A549 (cell line): Measurements from ENCODE around the gene VAV3. TPM values are rescaled to one million over a fixed set of nuclear protein-coding genes. Genes with fewer than 3 reads are reported as not detected.

Source experiments
- ATAC-seq, 2 experiments: fragments of 200-7000 bp in 1 of 2; fragments of >200 bp in 1 of 2; cut with Nextera tagmentation in 1 of 2; cut with Tn5 transposase in 1 of 2; 3 replicates each; pipeline versions ENCODE4 v1.8.0 to v1.9.1; 2018 to 2020; ENCODE audit warnings: mild to moderate bottlenecking in 1 of 2, moderate library complexity in 1 of 2
- CTCF ChIA-PET: fragments of 300-600 bp; sonication (Branson Sonifier 250); formaldehyde crosslinking; extraction: SDS; loops from one replicate; lab custom pipeline; 2021; ENCODE audit warnings: antibody characterized with exemption, inconsistent platforms; lab: Yijun Ruan, JAX
- POLR2A ChIA-PET: fragments of 350-600 bp; formaldehyde crosslinking; extraction: SDS; loops from one replicate; lab custom pipeline; 2021; ENCODE audit warnings: antibody characterized with exemption, inconsistent platforms; lab: Yijun Ruan, JAX
- DNase-seq, 2 experiments: peaks; one replicate each; pipeline versions ENCODE4 v3.0.0 to v3.0.0-alpha.2; 2011 to 2016; ENCODE audit warnings: low read depth in 1 of 2, low spot score in 1 of 2
- FAIRE-seq: peaks from 2 replicates; lab custom pipeline; 2011; peaks lifted over from hg19 to GRCh38; lab: Jason Lieb, UNC
- H3K27ac ChIP-seq, 2 experiments: fragments of >200 bp; sonication (Bioruptor Twin); formaldehyde crosslinking; 3 replicates each; pipeline ENCODE4 v1.5.1; 2016 to 2017
- H3K4me1 ChIP-seq: fragments of >200 bp; sonication (Bioruptor Twin); formaldehyde crosslinking; 3 replicates; pipeline ENCODE4 v1.6.1; 2016
- H3K4me2 ChIP-seq: fragments of >200 bp; sonication (Bioruptor Twin); formaldehyde crosslinking; 3 replicates; pipeline ENCODE4 v1.6.1; 2016
- H3K4me3 ChIP-seq: fragments of >200 bp; sonication (Bioruptor Twin); formaldehyde crosslinking; 3 replicates; pipeline ENCODE4 v1.5.1; 2016
- H3K9me3 ChIP-seq: fragments of >200 bp; sonication (Bioruptor Twin); formaldehyde crosslinking; 3 replicates; pipeline ENCODE4 v1.6.1; 2016
- BHLHE40 ChIP-seq: IDR thresholded peaks from 2 replicates; pipeline ENCODE4 v1.6.1; 2012; ENCODE audit warnings: low read depth, low read length, inconsistent platforms
- CBX2 ChIP-seq: fragments of 200-600 bp; sonication (generic); IDR thresholded peaks from 2 replicates; pipeline ENCODE4 v1.6.1; 2016; ENCODE audit warnings: low read depth, mild to moderate bottlenecking, borderline replicate concordance
- CEBPB ChIP-seq, 2 experiments: fragments of >200 bp in 1 of 2; sonication (Bioruptor Twin) in 1 of 2; formaldehyde crosslinking in 1 of 2; IDR thresholded peaks; 2 replicates each; pipeline ENCODE4 v1.6.1; 2012 to 2016
- CHD2 ChIP-seq: fragments of 150-350 bp; IDR thresholded peaks from 2 replicates; pipeline ENCODE4 v1.6.1; 2014; ENCODE audit warnings: low read length; ENCODE audit not compliant: partially characterized antibody
- CHD4 ChIP-seq: fragments of 200-600 bp; sonication (generic); IDR thresholded peaks from 2 replicates; pipeline ENCODE4 v1.6.1; 2016; ENCODE audit warnings: antibody characterized with exemption, mild to moderate bottlenecking, borderline replicate concordance
- EHF ChIP-seq: fragments of 250-450 bp; sonication (Bioruptor Pico); IDR thresholded peaks from 2 replicates; pipeline ENCODE4 v1.5.0; 2020; ENCODE audit warnings: mild to moderate bottlenecking
- EHMT2 ChIP-seq: fragments of 200-600 bp; sonication (generic); IDR thresholded peaks from 2 replicates; pipeline ENCODE4 v1.6.1; 2016; ENCODE audit warnings: antibody characterized with exemption, low read depth, mild to moderate bottlenecking, moderate library complexity
- FOSB ChIP-seq: fragments of 250-450 bp; sonication (Bioruptor Pico); IDR thresholded peaks from 2 replicates; pipeline ENCODE4 v1.5.0; 2020; ENCODE audit warnings: mild to moderate bottlenecking, moderate library complexity
- GATA3 ChIP-seq: IDR thresholded peaks from 2 replicates; pipeline ENCODE4 v1.6.1; 2012; ENCODE audit warnings: borderline replicate concordance
- HDAC2 ChIP-seq: fragments of 200-600 bp; sonication (generic); IDR thresholded peaks from 2 replicates; pipeline ENCODE4 v1.6.1; 2016
- HEYL ChIP-seq: fragments of 250-450 bp; sonication (Bioruptor Pico); IDR thresholded peaks from 2 replicates; pipeline ENCODE4 v1.8.0; 2021; ENCODE audit warnings: mild to moderate bottlenecking, moderate library complexity
- HOXB5 ChIP-seq: fragments of 250-450 bp; sonication (Bioruptor Pico); IDR thresholded peaks from 2 replicates; pipeline ENCODE4 v1.5.0; 2020; ENCODE audit warnings: mild to moderate bottlenecking, moderate library complexity
- JUN ChIP-seq, 2 experiments: fragments of >200 bp; sonication (Bioruptor Twin); formaldehyde crosslinking; IDR thresholded peaks; 2 replicates in 1 of 2; 3 replicates in 1 of 2; pipeline ENCODE4 v1.6.1; 2016 to 2017
- NFE2L2 ChIP-seq: fragments of 150-350 bp; conservative IDR thresholded peaks from 2 replicates; pipeline ENCODE4 v1.6.1; 2014; ENCODE audit warnings: low read length
- NPAS2 ChIP-seq: fragments of 250-450 bp; sonication (Bioruptor Pico); IDR thresholded peaks from 2 replicates; pipeline ENCODE4 v1.8.0; 2022; ENCODE audit warnings: mild to moderate bottlenecking, moderate library complexity, borderline replicate concordance
- POLR2AphosphoS2 ChIP-seq: conservative IDR thresholded peaks from 2 replicates; pipeline ENCODE4 v1.6.1; 2012; ENCODE audit warnings: low read length, improper control_type of control experiment, inconsistent platforms
- RARB ChIP-seq: fragments of 250-450 bp; sonication (Bioruptor Pico); IDR thresholded peaks from 2 replicates; pipeline ENCODE4 v1.8.0; 2021; ENCODE audit warnings: mild to moderate bottlenecking, moderate library complexity
- RCOR1 ChIP-seq: fragments of 150-350 bp; IDR thresholded peaks from 2 replicates; pipeline ENCODE4 v1.6.1; 2014; ENCODE audit warnings: antibody characterized with exemption, low read length, low read depth
- TFCP2L1 ChIP-seq: fragments of 250-450 bp; sonication (Bioruptor Pico); IDR thresholded peaks from 2 replicates; pipeline ENCODE4 v1.5.0; 2021; ENCODE audit warnings: mild to moderate bottlenecking
- ZSCAN20 ChIP-seq: fragments of 250-450 bp; sonication (Bioruptor Pico); IDR thresholded peaks from 2 replicates; pipeline ENCODE4 v1.8.0; 2022; ENCODE audit warnings: mild to moderate bottlenecking, moderate library complexity
- WGBS: methylation state at CpG from one replicate; pipeline ENCODE4 v1.1.6; 2017; ENCODE audit errors: missing lambda C conversion rate; 5-methylcytosine and 5-hydroxymethylcytosine counted together
- polyA plus RNA-seq, 4 experiments: library from polyadenylated mRNA; depleted of rRNA in 3 of 4; stranded (reverse); fragments of >200 nt; fragmentation: RNase III in 1 of 4; extraction: RNeasy Plus Mini Kit Qiagen cat#74134 plus additional on column Dnase treatment in 1 of 4; gene quantifications; 2 replicates in 3 of 4; 3 replicates in 1 of 4; pipeline ENCODE4 v1.2.3, GENCODE V29; 2011 to 2017
- TF ChIP-seq, protein P1 (sequence below): fragments of 200-600 bp; sonication (generic); IDR thresholded peaks from 2 replicates; pipeline ENCODE4 v1.6.1; 2016; ENCODE audit warnings: antibody characterized with exemption, mild to moderate bottlenecking, moderate library complexity
- TF ChIP-seq, protein P2 (sequence below): IDR thresholded peaks from 2 replicates; pipeline ENCODE4 v1.6.1; 2012; ENCODE audit warnings: low read depth, borderline replicate concordance
- TF ChIP-seq, protein P3 (sequence below): fragments of >200 bp; sonication (Bioruptor Twin); formaldehyde crosslinking; IDR thresholded peaks from 3 replicates; pipeline ENCODE4 v1.5.1; 2016
- TF ChIP-seq, protein P4 (sequence below): fragments of 250-450 bp; sonication (Bioruptor Pico); IDR thresholded peaks from 2 replicates; pipeline ENCODE4 v1.5.0; 2021; ENCODE audit warnings: mild to moderate bottlenecking, moderate library complexity, borderline replicate concordance
- TF ChIP-seq, protein P5 (sequence below): fragments of 150-350 bp; IDR thresholded peaks from 2 replicates; pipeline ENCODE4 v1.6.1; 2014; ENCODE audit warnings: low read depth, mild to moderate bottlenecking, low read length
- TF ChIP-seq, protein P6 (sequence below): fragments of >200 bp; sonication (Bioruptor Twin); formaldehyde crosslinking; IDR thresholded peaks from 3 replicates; pipeline ENCODE4 v1.6.1; 2016

VAV3 gene
- polyA plus RNA-seq, 2 of the 4 experiments (the other 2 are of a cell fraction), result 12.8 to 22.7 TPM

DNA sequence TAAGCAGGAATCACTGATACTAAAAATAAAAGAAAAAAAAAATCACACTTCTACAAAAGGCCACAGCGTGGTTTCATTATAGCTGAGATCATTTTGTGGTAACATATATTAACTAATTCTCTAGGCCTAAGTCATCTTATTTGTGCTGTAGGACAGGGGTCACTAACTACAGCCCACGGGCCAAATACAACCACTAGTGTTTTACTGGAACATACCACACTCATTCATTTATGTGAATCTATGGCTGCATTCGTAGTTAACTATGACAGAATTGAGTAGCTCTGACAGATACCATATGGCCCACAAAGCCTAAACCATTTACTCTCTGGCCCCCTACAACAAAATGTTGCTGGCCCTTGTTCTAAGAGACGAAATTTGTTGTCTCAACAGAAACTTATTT is 224.4 kb downstream of the VAV3 start (continued):
- TF ChIP-seq, protein P1, sequence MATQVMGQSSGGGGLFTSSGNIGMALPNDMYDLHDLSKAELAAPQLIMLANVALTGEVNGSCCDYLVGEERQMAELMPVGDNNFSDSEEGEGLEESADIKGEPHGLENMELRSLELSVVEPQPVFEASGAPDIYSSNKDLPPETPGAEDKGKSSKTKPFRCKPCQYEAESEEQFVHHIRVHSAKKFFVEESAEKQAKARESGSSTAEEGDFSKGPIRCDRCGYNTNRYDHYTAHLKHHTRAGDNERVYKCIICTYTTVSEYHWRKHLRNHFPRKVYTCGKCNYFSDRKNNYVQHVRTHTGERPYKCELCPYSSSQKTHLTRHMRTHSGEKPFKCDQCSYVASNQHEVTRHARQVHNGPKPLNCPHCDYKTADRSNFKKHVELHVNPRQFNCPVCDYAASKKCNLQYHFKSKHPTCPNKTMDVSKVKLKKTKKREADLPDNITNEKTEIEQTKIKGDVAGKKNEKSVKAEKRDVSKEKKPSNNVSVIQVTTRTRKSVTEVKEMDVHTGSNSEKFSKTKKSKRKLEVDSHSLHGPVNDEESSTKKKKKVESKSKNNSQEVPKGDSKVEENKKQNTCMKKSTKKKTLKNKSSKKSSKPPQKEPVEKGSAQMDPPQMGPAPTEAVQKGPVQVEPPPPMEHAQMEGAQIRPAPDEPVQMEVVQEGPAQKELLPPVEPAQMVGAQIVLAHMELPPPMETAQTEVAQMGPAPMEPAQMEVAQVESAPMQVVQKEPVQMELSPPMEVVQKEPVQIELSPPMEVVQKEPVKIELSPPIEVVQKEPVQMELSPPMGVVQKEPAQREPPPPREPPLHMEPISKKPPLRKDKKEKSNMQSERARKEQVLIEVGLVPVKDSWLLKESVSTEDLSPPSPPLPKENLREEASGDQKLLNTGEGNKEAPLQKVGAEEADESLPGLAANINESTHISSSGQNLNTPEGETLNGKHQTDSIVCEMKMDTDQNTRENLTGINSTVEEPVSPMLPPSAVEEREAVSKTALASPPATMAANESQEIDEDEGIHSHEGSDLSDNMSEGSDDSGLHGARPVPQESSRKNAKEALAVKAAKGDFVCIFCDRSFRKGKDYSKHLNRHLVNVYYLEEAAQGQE, result no peak
- TF ChIP-seq, protein P2, sequence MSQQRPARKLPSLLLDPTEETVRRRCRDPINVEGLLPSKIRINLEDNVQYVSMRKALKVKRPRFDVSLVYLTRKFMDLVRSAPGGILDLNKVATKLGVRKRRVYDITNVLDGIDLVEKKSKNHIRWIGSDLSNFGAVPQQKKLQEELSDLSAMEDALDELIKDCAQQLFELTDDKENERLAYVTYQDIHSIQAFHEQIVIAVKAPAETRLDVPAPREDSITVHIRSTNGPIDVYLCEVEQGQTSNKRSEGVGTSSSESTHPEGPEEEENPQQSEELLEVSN, result no peak
- TF ChIP-seq RARB (no peak), ZSCAN20 (no peak), NPAS2 (no peak), EHF (CRISPR knock-in tag) (no peak), RCOR1 (no peak)

DNA sequence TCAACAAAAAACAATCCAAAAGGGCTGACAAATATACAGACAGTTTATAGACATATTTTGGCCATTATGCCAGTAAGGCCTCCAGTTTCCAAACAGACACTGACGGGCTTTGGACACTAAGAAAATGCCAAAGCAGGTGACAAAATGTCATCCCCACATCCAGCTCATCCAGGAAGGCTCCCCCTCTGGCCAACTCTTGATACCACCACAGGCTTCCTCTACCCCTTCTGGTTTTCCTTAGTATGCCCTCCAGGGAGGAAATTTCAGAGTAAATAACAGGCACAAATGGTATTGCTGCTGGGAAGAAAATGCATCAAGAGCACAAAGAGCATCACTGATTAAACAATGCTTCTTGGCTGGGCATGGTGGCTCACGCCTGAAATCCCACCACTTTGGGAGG is 225.3 kb downstream of the VAV3 start:
- Histone ChIP-seq H3K9me3 (no peaks in the 10 kb centered on the region), H3K4me2 (no peak overlapping the region), H3K4me3 (no peak overlapping the region), H3K4me1 (no peaks in the 10 kb centered on the region), H3K27ac (no peak overlapping the region)
- CTCF ChIA-PET, result interaction anchor here (1.1 kb wide), 1 partner anchor 9 kb away, joined by 4 read pairs; no protein-coding TSS in a partner anchor
- no peak for FAIRE-seq
- DNase-seq, result no peak
- POLR2A ChIA-PET, result no interaction called here
- no peak for ATAC-seq
- TF ChIP-seq CEBPB (IDR thresholded peaks at IDR 0.05) (no peak), HOXB5 (CRISPR knock-in tag) (no peak), TFCP2L1 (CRISPR knock-in tag) (no peak), EHF (CRISPR knock-in tag) (no peak), CHD2 (no peak), NPAS2 (no peak), CHD4 (no peak), FOSB (no peak), EHMT2 (no peak)
- TF ChIP-seq, protein P3, sequence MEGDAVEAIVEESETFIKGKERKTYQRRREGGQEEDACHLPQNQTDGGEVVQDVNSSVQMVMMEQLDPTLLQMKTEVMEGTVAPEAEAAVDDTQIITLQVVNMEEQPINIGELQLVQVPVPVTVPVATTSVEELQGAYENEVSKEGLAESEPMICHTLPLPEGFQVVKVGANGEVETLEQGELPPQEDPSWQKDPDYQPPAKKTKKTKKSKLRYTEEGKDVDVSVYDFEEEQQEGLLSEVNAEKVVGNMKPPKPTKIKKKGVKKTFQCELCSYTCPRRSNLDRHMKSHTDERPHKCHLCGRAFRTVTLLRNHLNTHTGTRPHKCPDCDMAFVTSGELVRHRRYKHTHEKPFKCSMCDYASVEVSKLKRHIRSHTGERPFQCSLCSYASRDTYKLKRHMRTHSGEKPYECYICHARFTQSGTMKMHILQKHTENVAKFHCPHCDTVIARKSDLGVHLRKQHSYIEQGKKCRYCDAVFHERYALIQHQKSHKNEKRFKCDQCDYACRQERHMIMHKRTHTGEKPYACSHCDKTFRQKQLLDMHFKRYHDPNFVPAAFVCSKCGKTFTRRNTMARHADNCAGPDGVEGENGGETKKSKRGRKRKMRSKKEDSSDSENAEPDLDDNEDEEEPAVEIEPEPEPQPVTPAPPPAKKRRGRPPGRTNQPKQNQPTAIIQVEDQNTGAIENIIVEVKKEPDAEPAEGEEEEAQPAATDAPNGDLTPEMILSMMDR, result no peak
- 72% methylated on average over 2 of the region's 2 CpGs for WGBS

DNA sequence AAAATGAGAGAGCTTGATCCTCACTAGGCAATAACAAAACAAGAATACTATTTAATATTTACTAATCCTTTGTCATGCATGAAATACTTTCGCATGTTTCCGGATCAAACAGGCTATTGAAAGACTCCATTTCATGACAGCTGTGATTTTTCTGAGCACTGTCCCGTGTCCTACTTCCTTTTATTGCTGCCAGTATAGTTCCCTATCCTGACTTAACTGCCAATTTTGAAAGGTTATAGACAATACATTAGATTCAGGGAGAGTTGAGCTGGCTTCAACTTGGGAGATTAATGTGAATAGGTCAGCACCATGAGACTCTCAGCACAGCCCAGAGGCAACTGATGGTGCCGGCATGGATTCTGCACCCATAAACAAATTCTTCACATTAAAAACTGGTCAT is 225.8 kb downstream of the VAV3 start:
- H3K4me2 ChIP-seq, result no peak overlapping the region
- ChIA-PET POLR2A (no interaction called here), CTCF (interaction anchor here (1.1 kb wide), 1 partner anchor 9 kb away, joined by 4 read pairs; no protein-coding TSS in a partner anchor)
- H3K4me3 ChIP-seq, result no peak overlapping the region
- no peak for ATAC-seq
- H3K9me3 ChIP-seq, result no peaks in the 10 kb centered on the region
- DNase-seq, result no peak
- H3K27ac ChIP-seq, result no peak overlapping the region
- FAIRE-seq, result no peak
- 78% methylated on average over 4 of the region's 4 CpGs for WGBS
- no peaks in the 10 kb centered on the region for H3K4me1 ChIP-seq
- no peak for TF ChIP-seq TFCP2L1 (CRISPR knock-in tag)
- TF ChIP-seq, protein P2, result no peak
- TF ChIP-seq HEYL (CRISPR knock-in tag), result no peak
- no peak for TF ChIP-seq JUN (IDR thresholded peaks at IDR 0.05)
- TF ChIP-seq, protein P4, sequence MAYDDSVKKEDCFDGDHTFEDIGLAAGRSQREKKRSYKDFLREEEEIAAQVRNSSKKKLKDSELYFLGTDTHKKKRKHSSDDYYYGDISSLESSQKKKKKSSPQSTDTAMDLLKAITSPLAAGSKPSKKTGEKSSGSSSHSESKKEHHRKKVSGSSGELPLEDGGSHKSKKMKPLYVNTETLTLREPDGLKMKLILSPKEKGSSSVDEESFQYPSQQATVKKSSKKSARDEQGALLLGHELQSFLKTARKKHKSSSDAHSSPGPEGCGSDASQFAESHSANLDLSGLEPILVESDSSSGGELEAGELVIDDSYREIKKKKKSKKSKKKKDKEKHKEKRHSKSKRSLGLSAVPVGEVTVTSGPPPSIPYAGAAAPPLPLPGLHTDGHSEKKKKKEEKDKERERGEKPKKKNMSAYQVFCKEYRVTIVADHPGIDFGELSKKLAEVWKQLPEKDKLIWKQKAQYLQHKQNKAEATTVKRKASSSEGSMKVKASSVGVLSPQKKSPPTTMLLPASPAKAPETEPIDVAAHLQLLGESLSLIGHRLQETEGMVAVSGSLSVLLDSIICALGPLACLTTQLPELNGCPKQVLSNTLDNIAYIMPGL (CRISPR knock-in tag), result no peak
- TF ChIP-seq CBX2, result no peak
- TF ChIP-seq HDAC2, result no peak
- no peak for TF ChIP-seq GATA3
- TF ChIP-seq, protein P5, sequence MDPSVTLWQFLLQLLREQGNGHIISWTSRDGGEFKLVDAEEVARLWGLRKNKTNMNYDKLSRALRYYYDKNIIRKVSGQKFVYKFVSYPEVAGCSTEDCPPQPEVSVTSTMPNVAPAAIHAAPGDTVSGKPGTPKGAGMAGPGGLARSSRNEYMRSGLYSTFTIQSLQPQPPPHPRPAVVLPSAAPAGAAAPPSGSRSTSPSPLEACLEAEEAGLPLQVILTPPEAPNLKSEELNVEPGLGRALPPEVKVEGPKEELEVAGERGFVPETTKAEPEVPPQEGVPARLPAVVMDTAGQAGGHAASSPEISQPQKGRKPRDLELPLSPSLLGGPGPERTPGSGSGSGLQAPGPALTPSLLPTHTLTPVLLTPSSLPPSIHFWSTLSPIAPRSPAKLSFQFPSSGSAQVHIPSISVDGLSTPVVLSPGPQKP, result no peak
- no peak for TF ChIP-seq BHLHE40
- no peak for TF ChIP-seq POLR2AphosphoS2
- TF ChIP-seq NFE2L2, result no peak
- TF ChIP-seq, protein P6, sequence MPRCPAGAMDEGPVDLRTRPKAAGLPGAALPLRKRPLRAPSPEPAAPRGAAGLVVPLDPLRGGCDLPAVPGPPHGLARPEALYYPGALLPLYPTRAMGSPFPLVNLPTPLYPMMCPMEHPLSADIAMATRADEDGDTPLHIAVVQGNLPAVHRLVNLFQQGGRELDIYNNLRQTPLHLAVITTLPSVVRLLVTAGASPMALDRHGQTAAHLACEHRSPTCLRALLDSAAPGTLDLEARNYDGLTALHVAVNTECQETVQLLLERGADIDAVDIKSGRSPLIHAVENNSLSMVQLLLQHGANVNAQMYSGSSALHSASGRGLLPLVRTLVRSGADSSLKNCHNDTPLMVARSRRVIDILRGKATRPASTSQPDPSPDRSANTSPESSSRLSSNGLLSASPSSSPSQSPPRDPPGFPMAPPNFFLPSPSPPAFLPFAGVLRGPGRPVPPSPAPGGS, result no peak
